Esophagus squamous epithelium (tissue), 4 donors: ENCODE measurements around the gene FASTKD1.

Source experiments
- CTCF ChIP-seq, 6 experiments: fragments of 450-650 bp in 4 of 6; fragments of 200-600 bp in 2 of 6; sonication (generic) in 2 of 6; IDR thresholded peaks; one replicate each; pipeline ENCODE4 v1.5.1; 2016 to 2019; ENCODE audit warnings: antibody characterized with exemption in 6 of 6, mild to moderate bottlenecking in 4 of 6, moderate library complexity in 4 of 6
- POLR2A ChIP-seq, 4 donors: fragments of 450-650 bp; IDR thresholded peaks; one replicate each; pipeline ENCODE4 v1.6.1; 2017; ENCODE audit warnings: antibody characterized with exemption in 4 of 4, mild to moderate bottlenecking in 4 of 4, moderate library complexity in 3 of 4

- TF ChIP-seq POLR2A (IDR thresholded peaks at IDR 0.05), result no peak
- no peak for TF ChIP-seq CTCF (IDR thresholded peaks at IDR 0.05)
Measured at GRCh38 chr2:169520896-169521295, 52.8 kb downstream of the FASTKD1 start.
